Smooth muscle cell (in vitro differentiated cells): ENCODE measurements around the gene NRM. TPM values are rescaled to one million over a fixed set of nuclear protein-coding genes. Genes with fewer than 3 reads are reported as not detected.

Experiments used
- DNase-seq: peaks from one replicate; lab custom pipeline; 2025; ENCODE audit not compliant: unreplicated experiment; lab: John Stamatoyannopoulos, UW
- H2AFZ ChIP-seq: fragments of 200-600 bp; sonication (generic); 2 replicates; pipeline ENCODE4 v1.6.0; 2016; ENCODE audit warnings: antibody characterized with exemption, low read depth, mild to moderate bottlenecking
- H3F3A ChIP-seq: fragments of 200-600 bp; sonication (generic); 2 replicates; pipeline ENCODE4 v1.6.0; 2017; ENCODE audit warnings: antibody characterized with exemption, low read depth
- H3K27ac ChIP-seq: fragments of 200-600 bp; sonication (generic); 2 replicates; pipeline ENCODE4 v1.5.1; 2016; ENCODE audit warnings: low read depth, mild to moderate bottlenecking
- H3K27me3 ChIP-seq: fragments of 200-600 bp; sonication (generic); 2 replicates; pipeline ENCODE4 v1.6.1; 2016; ENCODE audit warnings: low read depth, mild to moderate bottlenecking
- H3K36me3 ChIP-seq: fragments of 200-600 bp; sonication (generic); 2 replicates; pipeline ENCODE4 v1.5.1; 2016; ENCODE audit warnings: low read depth
- H3K4me1 ChIP-seq: fragments of 200-600 bp; sonication (generic); 2 replicates; pipeline ENCODE4 v1.5.1; 2016; ENCODE audit warnings: low read depth
- H3K4me2 ChIP-seq: fragments of 200-600 bp; sonication (generic); 2 replicates; pipeline ENCODE4 v1.6.0; 2016; ENCODE audit warnings: mild to moderate bottlenecking
- H3K4me3 ChIP-seq: fragments of 200-600 bp; sonication (generic); 2 replicates; pipeline ENCODE4 v1.5.1; 2016; ENCODE audit warnings: mild to moderate bottlenecking
- H3K79me2 ChIP-seq: fragments of 200-600 bp; sonication (generic); 2 replicates; pipeline ENCODE4 v1.6.0; 2016; ENCODE audit warnings: low read depth, mild to moderate bottlenecking
- H3K9ac ChIP-seq: fragments of 200-600 bp; sonication (generic); 2 replicates; pipeline ENCODE4 v1.6.0; 2016; ENCODE audit warnings: low read depth
- H3K9me3 ChIP-seq: fragments of 200-600 bp; sonication (generic); replicated peaks from 2 replicates; pipeline ENCODE4 v1.5.1; 2016; ENCODE audit warnings: low read depth
- H4K20me1 ChIP-seq: fragments of 200-600 bp; sonication (generic); 2 replicates; pipeline ENCODE4 v1.6.0; 2016; ENCODE audit warnings: low read depth
- WGBS: methylation state at CpG from one replicate; pipeline ENCODE4 v1.1.7; 2016; ENCODE audit warnings: low lambda C conversion rate; 5-methylcytosine and 5-hydroxymethylcytosine counted together
- polyA plus RNA-seq: library from polyadenylated mRNA; unstranded; fragments of >200 nt; fragmentation: Nextera tagmentation; extraction: Ambion mirVana; gene quantifications from 2 replicates; pipeline ENCODE4 v1.2.1, GENCODE V29; 2016
- total RNA-seq: library from RNA; depleted of rRNA; stranded (reverse); fragments of >200 nt; gene quantifications from 2 replicates; pipeline ENCODE4 v1.2.3, GENCODE V29; 2014
- TF ChIP-seq, protein P1 (sequence below): fragments of 200-600 bp; sonication (generic); IDR thresholded peaks from 2 replicates; pipeline ENCODE4 v1.5.1; 2017; ENCODE audit warnings: borderline replicate concordance, mild to moderate bottlenecking, antibody characterized with exemption; ENCODE audit not compliant: insufficient read depth, poor library complexity, severe bottlenecking

Gene NRM
- total and polyA plus RNA-seq, 2 experiments from 2014 or later = 25.8 to 28.5 TPM

DNA sequence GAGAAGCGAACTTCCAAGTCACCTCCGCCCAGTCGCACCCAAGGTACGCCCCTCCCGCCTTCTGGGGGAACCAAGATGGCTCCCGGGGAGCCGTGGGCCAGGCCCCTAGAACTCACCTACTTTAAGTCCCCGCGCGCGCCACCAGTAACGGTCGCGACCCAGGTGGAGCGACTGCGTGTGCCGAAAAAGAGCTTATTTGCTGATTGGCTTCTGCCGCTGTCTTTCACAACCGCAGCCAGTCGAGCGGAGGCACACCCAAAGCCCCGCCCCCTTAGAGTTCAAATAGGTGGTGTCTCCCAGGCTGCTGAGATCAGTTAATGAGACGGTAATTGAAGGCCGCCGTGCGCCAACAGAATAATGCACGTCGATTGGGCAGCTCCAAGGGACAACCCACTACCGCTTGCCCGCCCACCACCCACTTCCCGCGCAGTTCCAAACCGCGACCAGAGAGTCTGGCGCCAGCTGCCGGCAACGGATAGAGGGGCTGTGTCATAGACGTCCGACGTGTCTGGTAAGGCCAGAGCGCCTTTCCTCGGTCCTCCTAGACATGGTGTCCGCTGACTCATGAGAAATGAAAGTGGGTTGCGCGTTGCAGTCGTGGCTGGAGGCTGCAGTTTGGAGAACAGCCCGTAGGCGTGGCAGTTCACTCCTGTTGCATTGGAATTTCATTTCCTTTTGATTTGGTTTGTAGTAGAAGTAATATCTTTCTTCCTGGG is 26.5 kb upstream of the NRM start, which contains the start of gene MDC1:
Gene MDC1, minus strand, starts transcription at position 153 of the 716 bp plus-strand sequence. CDS start 2,106 bp downstream, outside the sequence.
- peak; percentile 94 for DNase-seq
- Histone ChIP-seq H3F3A (peaks cover 24% of the 10 kb centered on the region), H3K36me3 (no peaks in the 10 kb centered on the region), H3K4me3 (peak within 1 kb of the TSS; percentile 73), H3K27ac (peak within 1 kb of the TSS; percentile 83), H3K9ac (peak within 1 kb of the TSS; percentile 89), H3K4me2 (peak within 1 kb of the TSS; percentile 86), H3K79me2 (peaks cover 43% of the 10 kb centered on the region), H4K20me1 (peaks cover 12% of the 10 kb centered on the region), H3K27me3 (no peaks in the 10 kb centered on the region), H3K9me3 (no peaks in the 10 kb centered on the region), H2AFZ (peak within 1 kb of the TSS; percentile 67), H3K4me1 (peaks cover 19% of the 10 kb centered on the region)
- WGBS = under 1% methylated on average over 48 of the region's 48 CpGs
- TF ChIP-seq, protein P1, sequence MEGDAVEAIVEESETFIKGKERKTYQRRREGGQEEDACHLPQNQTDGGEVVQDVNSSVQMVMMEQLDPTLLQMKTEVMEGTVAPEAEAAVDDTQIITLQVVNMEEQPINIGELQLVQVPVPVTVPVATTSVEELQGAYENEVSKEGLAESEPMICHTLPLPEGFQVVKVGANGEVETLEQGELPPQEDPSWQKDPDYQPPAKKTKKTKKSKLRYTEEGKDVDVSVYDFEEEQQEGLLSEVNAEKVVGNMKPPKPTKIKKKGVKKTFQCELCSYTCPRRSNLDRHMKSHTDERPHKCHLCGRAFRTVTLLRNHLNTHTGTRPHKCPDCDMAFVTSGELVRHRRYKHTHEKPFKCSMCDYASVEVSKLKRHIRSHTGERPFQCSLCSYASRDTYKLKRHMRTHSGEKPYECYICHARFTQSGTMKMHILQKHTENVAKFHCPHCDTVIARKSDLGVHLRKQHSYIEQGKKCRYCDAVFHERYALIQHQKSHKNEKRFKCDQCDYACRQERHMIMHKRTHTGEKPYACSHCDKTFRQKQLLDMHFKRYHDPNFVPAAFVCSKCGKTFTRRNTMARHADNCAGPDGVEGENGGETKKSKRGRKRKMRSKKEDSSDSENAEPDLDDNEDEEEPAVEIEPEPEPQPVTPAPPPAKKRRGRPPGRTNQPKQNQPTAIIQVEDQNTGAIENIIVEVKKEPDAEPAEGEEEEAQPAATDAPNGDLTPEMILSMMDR = peak; percentile 12

DNA sequence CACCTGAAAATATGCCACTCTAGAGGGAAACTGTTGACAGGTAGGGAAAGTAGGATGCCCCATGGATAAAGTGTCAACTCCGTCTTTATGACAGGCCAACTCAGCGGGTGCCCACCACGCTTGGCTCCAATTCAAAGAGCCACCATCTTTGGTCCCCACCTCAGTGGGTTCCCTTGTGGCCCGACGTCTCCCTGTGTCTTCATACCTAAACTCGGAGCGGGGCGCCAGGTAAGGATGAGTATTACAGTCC is 26.0 kb upstream of the NRM start:
- Histone ChIP-seq H3K27me3 (no peaks in the 10 kb centered on the region), H3K9ac (peak overlapping the region; percentile 89), H3K79me2 (peaks cover 38% of the 10 kb centered on the region), H3K27ac (peak overlapping the region; percentile 83), H3F3A (peaks cover 19% of the 10 kb centered on the region), H4K20me1 (peaks cover 7% of the 10 kb centered on the region), H3K4me3 (peak overlapping the region; percentile 73), H3K36me3 (no peaks in the 10 kb centered on the region), H2AFZ (peak overlapping the region; percentile 67), H3K4me2 (peak overlapping the region; percentile 86), H3K4me1 (peaks cover 19% of the 10 kb centered on the region), H3K9me3 (no peaks in the 10 kb centered on the region)
- WGBS = 3% methylated on average over 8 of the region's 8 CpGs
- DNase-seq = no peak
- TF ChIP-seq, protein P1 = no peak

DNA sequence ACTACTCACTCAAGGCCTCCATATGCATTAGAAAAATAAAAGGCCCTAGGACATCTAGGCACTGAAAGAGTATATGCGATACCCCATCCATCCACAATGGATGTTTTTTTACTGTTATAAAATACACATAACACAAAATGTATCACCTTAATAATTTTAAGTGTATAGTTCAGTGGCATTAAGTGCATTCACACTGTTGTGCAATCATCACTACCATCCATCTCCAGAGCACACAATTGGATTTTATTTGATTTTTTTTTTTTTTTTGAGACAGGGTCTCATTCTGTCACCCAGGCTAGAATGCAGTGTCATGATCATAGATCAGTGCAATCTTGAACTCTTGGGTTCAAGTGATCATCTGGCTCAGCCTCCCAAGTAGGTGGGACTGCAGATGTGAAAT is 23.5 kb upstream of the NRM start:
- Histone ChIP-seq H3K36me3 (no peaks in the 10 kb centered on the region), H3K4me2 (no peak overlapping the region), H3K27me3 (no peaks in the 10 kb centered on the region), H3K79me2 (peaks cover 22% of the 10 kb centered on the region), H3K4me3 (no peak overlapping the region), H4K20me1 (no peaks in the 10 kb centered on the region), H3K27ac (no peak overlapping the region), H3F3A (peaks cover 7% of the 10 kb centered on the region), H3K4me1 (peaks cover 15% of the 10 kb centered on the region), H3K9ac (no peak overlapping the region), H2AFZ (no peak overlapping the region), H3K9me3 (no peaks in the 10 kb centered on the region)
- WGBS = 100% methylated on average over 1 of the region's 1 CpG
- TF ChIP-seq, protein P1 = no peak
- DNase-seq = no peak

DNA sequence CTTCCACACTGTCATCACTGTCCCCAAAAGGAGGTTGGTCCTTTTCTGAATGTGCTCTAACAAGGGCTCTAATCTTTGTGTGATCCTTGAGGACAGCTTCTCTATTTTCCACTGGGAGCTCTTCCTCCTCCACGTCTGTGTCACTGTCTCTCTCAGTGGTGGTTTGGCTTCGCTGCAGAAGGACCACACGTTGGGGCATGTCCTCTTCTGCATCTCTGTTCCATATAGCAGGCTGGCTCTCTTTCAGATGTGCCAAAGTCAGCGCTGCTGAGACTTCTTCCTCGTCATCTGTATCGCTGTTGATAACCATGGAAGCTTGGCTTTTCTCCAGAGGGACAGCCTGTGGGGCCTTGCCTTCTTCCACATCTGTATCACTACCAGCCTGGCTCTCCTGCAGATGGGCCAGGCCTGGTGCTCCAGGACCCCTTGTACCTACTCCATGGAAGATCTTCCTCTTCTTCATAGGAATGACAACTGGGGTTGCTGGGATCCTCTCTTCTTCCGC is 21.7 kb upstream of the NRM start:
- no peak overlapping the region for H3K4me2 ChIP-seq
- no peak for DNase-seq
- no peak overlapping the region for H3K9ac ChIP-seq

More for the DNA sequence above, 21.7 kb upstream of the NRM start:
- 94% methylated on average over 7 of the region's 7 CpGs for WGBS
- H3K4me3 ChIP-seq = no peak overlapping the region
- no peaks in the 10 kb centered on the region for H3K9me3 ChIP-seq
- peaks cover 10% of the 10 kb centered on the region for H3K79me2 ChIP-seq
- TF ChIP-seq, protein P1 = no peak
- no peaks in the 10 kb centered on the region for H3K27me3 ChIP-seq
- no peaks in the 10 kb centered on the region for H3F3A ChIP-seq
- H2AFZ ChIP-seq = no peak overlapping the region
- no peaks in the 10 kb centered on the region for H3K36me3 ChIP-seq
- H4K20me1 ChIP-seq = no peaks in the 10 kb centered on the region
- H3K4me1 ChIP-seq = peaks cover 10% of the 10 kb centered on the region
- H3K27ac ChIP-seq = no peak overlapping the region
